K562 (cell line): Measurements from ENCODE around the gene MPRIP. TPM values are rescaled to one million over a fixed set of nuclear protein-coding genes. Genes with fewer than 3 reads are reported as not detected.

Experiments used
- ATAC-seq: fragments of 200-7000 bp; cut with Tn5 transposase; 3 replicates; pipeline ENCODE4 v1.9.1; 2020; ENCODE audit warnings: moderate library complexity
- BruUV-seq: library from RNA; stranded (reverse); fragments of 400-500 nt; replicated peaks from 2 replicates; lab custom pipeline; 2021; lab: Mats Ljungman, UMichigan
- CTCF ChIA-PET: fragments of 300-600 bp; formaldehyde crosslinking; extraction: SDS; loops from one replicate; lab custom pipeline; 2021; ENCODE audit warnings: low intra/inter-chr PET ratio; lab: Yijun Ruan, JAX
- POLR2A ChIA-PET: fragments of 300-600, 350-650 bp; sonication (Branson Sonifier 250); formaldehyde crosslinking; extraction: SDS; loops from one replicate; lab custom pipeline; 2021; ENCODE audit warnings: antibody characterized with exemption, inconsistent platforms; lab: Yijun Ruan, JAX
- DNase-seq, 4 experiments: peaks; one replicate each; pipeline versions ENCODE4 v3.0.0 to v3.0.0-alpha.2; 2011 to 2018; ENCODE audit warnings: low spot score in 3 of 4, mixed read lengths in 3 of 4; ENCODE audit errors: extremely low read depth in 1 of 4
- FAIRE-seq: peaks from 2 replicates; lab custom pipeline; 2011; peaks lifted over from hg19 to GRCh38; lab: Jason Lieb, UNC
- H2AFZ ChIP-seq: 2 replicates; pipeline ENCODE4 v1.6.0; 2011; ENCODE audit warnings: low read depth, low read length, control low read depth, inconsistent platforms
- H3K27ac ChIP-seq: fragments of 200-600 bp; 3 replicates; pipeline ENCODE4 v1.8.0; 2011; ENCODE audit warnings: low read depth, mild to moderate bottlenecking, control low read depth, inconsistent platforms, low read length, moderate library complexity, mixed read lengths; ENCODE audit errors: extremely low read depth
- H3K27me3 ChIP-seq, 2 experiments: fragments of 300-600 bp in 1 of 2; 2 replicates in 1 of 2; 3 replicates in 1 of 2; pipeline versions ENCODE4 v1.6.0 to v1.8.0; 2011; ENCODE audit warnings: inconsistent platforms in 2 of 2, low read length in 2 of 2, mild to moderate bottlenecking in 1 of 2, mixed read lengths in 1 of 2, moderate library complexity in 1 of 2; ENCODE audit not compliant: control insufficient read depth in 2 of 2, insufficient read depth in 2 of 2
- H3K36me3 ChIP-seq: fragments of 300-600 bp; 3 replicates; pipeline ENCODE4 v1.8.0; 2011; ENCODE audit warnings: mild to moderate bottlenecking, low read length, inconsistent platforms; ENCODE audit not compliant: control insufficient read depth, insufficient read depth
- H3K4me1 ChIP-seq, 2 experiments: fragments of 200-600 bp in 1 of 2; replicated peaks in 1 of 2; 2 replicates in 1 of 2; 3 replicates in 1 of 2; pipeline versions ENCODE4 v1.5.1 to v1.8.0; 2011; ENCODE audit warnings: inconsistent platforms in 2 of 2, low read length in 2 of 2, mild to moderate bottlenecking in 1 of 2, mixed read lengths in 1 of 2, moderate library complexity in 1 of 2; ENCODE audit not compliant: control insufficient read depth in 2 of 2, insufficient read depth in 2 of 2
- H3K4me2 ChIP-seq: 2 replicates; pipeline ENCODE4 v1.6.1; 2011; ENCODE audit warnings: low read length, control low read depth, inconsistent platforms, mixed read lengths; ENCODE audit not compliant: insufficient read depth
- H3K4me3 ChIP-seq: fragments of 200-600 bp; sonication (generic), shearing (Covaris generic); 2 replicates; pipeline ENCODE4 v1.5.1; 2016; ENCODE audit warnings: control low read depth, inconsistent platforms
- H3K79me2 ChIP-seq: fragments of 200-600 bp; 3 replicates; pipeline ENCODE4 v1.8.0; 2011; ENCODE audit warnings: low read length, inconsistent platforms; ENCODE audit not compliant: control insufficient read depth, insufficient read depth
- H3K9ac ChIP-seq, 2 experiments: 2 replicates each; pipeline versions ENCODE4 v1.6.0 to v1.6.1; 2011; ENCODE audit warnings: low read depth in 2 of 2, low read length in 2 of 2, control low read depth in 1 of 2, inconsistent platforms in 1 of 2, mild to moderate bottlenecking in 1 of 2, mixed read lengths in 1 of 2; ENCODE audit not compliant: insufficient read depth in 1 of 2
- H3K9me1 ChIP-seq: one replicate; pipeline ENCODE4 v1.6.0; 2011; ENCODE audit warnings: inconsistent platforms, mild to moderate bottlenecking, low read length, moderate library complexity; ENCODE audit not compliant: control insufficient read depth, insufficient read depth
- H3K9me3 ChIP-seq: replicated peaks from 2 replicates; pipeline ENCODE4 v1.5.1; 2011; ENCODE audit warnings: low read depth, low read length, inconsistent platforms; ENCODE audit not compliant: control insufficient read depth, insufficient read depth
- H4K20me1 ChIP-seq: replicated peaks from 2 replicates; pipeline ENCODE4 v1.6.1; 2011; ENCODE audit warnings: low read length, inconsistent platforms, mixed read lengths; ENCODE audit not compliant: control insufficient read depth, insufficient read depth
- HDAC8 ChIP-seq: fragments of 450-650 bp; IDR thresholded peaks from 2 replicates; pipeline ENCODE4 v1.6.1; 2016; ENCODE audit warnings: mild to moderate bottlenecking, missing genetic modification characterization, moderate library complexity, missing compliant biosample characterization
- HSF4 ChIP-seq: fragments of 250-450 bp; sonication (Bioruptor Pico); IDR thresholded peaks from 2 replicates; pipeline ENCODE4 v2.1.2; 2022; ENCODE audit warnings: mild to moderate bottlenecking, moderate library complexity, borderline replicate concordance
- ZFP91 ChIP-seq: sonication (generic); formaldehyde crosslinking; IDR thresholded peaks from 2 replicates; pipeline ENCODE4 v1.8.0; 2022; ENCODE audit warnings: mild to moderate bottlenecking, missing genetic modification reagents
- ZNF274 ChIP-seq: IDR thresholded peaks from 2 replicates; pipeline ENCODE4 v1.6.1; 2011; ENCODE audit warnings: low read depth, mild to moderate bottlenecking, low read length, moderate library complexity, borderline replicate concordance
- WGBS: fragments of 100-300 bp; shearing (Covaris generic); methylation state at CpG from one replicate; pipeline ENCODE4 v1.1.6; 2016; ENCODE audit warnings: low coverage, mixed read lengths; ENCODE audit not compliant: insufficient coverage; ENCODE audit errors: missing lambda C conversion rate; 5-methylcytosine and 5-hydroxymethylcytosine counted together
- in situ Hi-C: fragments of 300-500 bp; cut with MboI; formaldehyde crosslinking; loops from 4 replicates; pipeline ENCODE4 v1.15.0; 2018; ENCODE audit warnings: inconsistent platforms, mixed read lengths
- intact Hi-C: fragments of 100-400 bp; cut with micrococcal nuclease; formaldehyde crosslinking; loops from 2 replicates; pipeline ENCODE4 v1.14.2; 2022
- polyA plus RNA-seq, 8 experiments: library from polyadenylated mRNA; depleted of rRNA in 4 of 8; stranded (reverse) in 5 of 8; unstranded in 3 of 8; fragments of >200 nt; fragmentation: Nextera tagmentation in 2 of 8; fragmentation: Illumina TruSeq in 1 of 8; extraction: Ambion mirVana in 2 of 8; extraction: Trizol in 1 of 8; gene quantifications; 2 replicates each; pipeline versions ENCODE4 v1.2.1 to v1.2.3, GENCODE V29; 2011 to 2014; ENCODE audit warnings: inconsistent platforms in 1 of 8, missing spikeins in 1 of 8
- total RNA-seq, 7 experiments: library from RNA; depleted of rRNA in 6 of 7; stranded (reverse); fragments of >200 nt in 6 of 7; fragmentation: Illumina TruSeq in 2 of 7; extraction: Trizol in 2 of 7; gene quantifications; 2 replicates each; pipeline versions ENCODE4 v1.2.1 to v1.2.3, GENCODE V29; 2011 to 2021; ENCODE audit warnings: low replicate concordance in 1 of 7

Gene MPRIP
- total and polyA plus RNA-seq, 9 of the 15 experiments (the other 6 are each of a cell fraction or from before 2014, with no cell fraction given) = 10.0 to 72.6 (median 30.1) TPM

- H3K9me3 ChIP-seq = no peaks in the 10 kb centered on the region
- BruUV-seq = no TSS peak
- H3K36me3 ChIP-seq = peaks cover 48% of the 10 kb centered on the region; the same call in 2 of the 3 replicates
- in situ Hi-C loops = no loop called here
- no peak overlapping the region for H3K27ac ChIP-seq
- DNase-seq = no peak
- FAIRE-seq = no peak
- H3K27me3 ChIP-seq = no peaks in the 10 kb centered on the region
- TF ChIP-seq ZFP91 (CRISPR knock-in tag) (no peak), HDAC8 (tag) (no peak), HSF4 (CRISPR knock-in tag) (no peak), ZNF274 (no peak)
- H4K20me1 ChIP-seq = no peaks in the 10 kb centered on the region
- peaks cover 10 to 20% of the 10 kb centered on the region in 2 experiments; a peak in 4 of 5 replicates for H3K4me1 ChIP-seq
- no peak for ATAC-seq
- no peak overlapping the region for H3K4me3 ChIP-seq
- H3K79me2 ChIP-seq = peaks cover 41% of the 10 kb centered on the region
- ChIA-PET CTCF (no interaction called here), POLR2A (no interaction called here)
- H3K9ac ChIP-seq = no peak overlapping the region
- 89% methylated on average over 5 of the region's 7 CpGs for WGBS
- no peak overlapping the region for H3K4me2 ChIP-seq
- no peak overlapping the region for H2AFZ ChIP-seq
- no peaks in the 10 kb centered on the region for H3K9me1 ChIP-seq
- intact Hi-C loops = no loop called here
Measured at GRCh38 chr17:17200311-17200710, 158.1 kb downstream of the MPRIP start.
